Mammary epithelial cell (primary cell): ENCODE measurements around the gene SAA2.

ENCODE experiments used
- CTCF ChIP-seq, 2 donors: IDR thresholded peaks in 1 of 2; conservative IDR thresholded peaks in 1 of 2; 2 replicates each; pipeline ENCODE4 v1.5.1; 2011 to 2012; ENCODE audit warnings: inconsistent platforms in 2 of 2, low read length in 2 of 2, mild to moderate bottlenecking in 2 of 2, control low read depth in 1 of 2, low read depth in 1 of 2; ENCODE audit not compliant: insufficient read depth in 1 of 2; ENCODE audit errors: extremely low read depth in 1 of 2
- EZH2 ChIP-seq: IDR thresholded peaks from 2 replicates; pipeline ENCODE4 v1.6.1; 2012; ENCODE audit warnings: low read length, inconsistent platforms, borderline replicate concordance

- TF ChIP-seq CTCF (conservative IDR thresholded peaks at IDR 0.05 in 1 of 2, IDR thresholded peaks at IDR 0.05 in 1 of 2; ENCODE audit: extremely low read depth in 1 of 2, insufficient read depth in 1 of 2, low read depth in 1 of 2, low read length in 2 of 2) (no peak), EZH2 (no peak)
These were observed 8.8 kb downstream of the SAA2 start for GRCh38 chr11:18239655-18240054.
